Mucosa of gallbladder (tissue), 1 donor: ENCODE results near the gene TULP1. TPM values are rescaled to one million over a fixed set of nuclear protein-coding genes. Genes with fewer than 3 reads are reported as not detected.
A peak's percentile ranks its signal among the peaks of the same experiment; 100 is the strongest.
"Not testable (repeated sequence)": the region's sequence is repeated elsewhere in the genome, so short reads cannot be mapped to it uniquely, and the experiment has no call there.

Experiments
- DNase-seq: peaks from one replicate; pipeline ENCODE4 v3.0.0-alpha.2; 2020; ENCODE audit warnings: low spot score
- total RNA-seq: library from RNA; stranded (reverse); gene quantifications from one replicate; pipeline ENCODE4 v1.2.1, GENCODE V29; 2021
- donor health status: DM: no; HTN: no; CAD: no.

Gene TULP1
- total RNA-seq, 1 donor from 2014 or later, result not detected

GRCh38 chr6:35521235-35521634 lies 8.5 kb upstream of the TULP1 start:
- DNase-seq, result no peak

DNA sequence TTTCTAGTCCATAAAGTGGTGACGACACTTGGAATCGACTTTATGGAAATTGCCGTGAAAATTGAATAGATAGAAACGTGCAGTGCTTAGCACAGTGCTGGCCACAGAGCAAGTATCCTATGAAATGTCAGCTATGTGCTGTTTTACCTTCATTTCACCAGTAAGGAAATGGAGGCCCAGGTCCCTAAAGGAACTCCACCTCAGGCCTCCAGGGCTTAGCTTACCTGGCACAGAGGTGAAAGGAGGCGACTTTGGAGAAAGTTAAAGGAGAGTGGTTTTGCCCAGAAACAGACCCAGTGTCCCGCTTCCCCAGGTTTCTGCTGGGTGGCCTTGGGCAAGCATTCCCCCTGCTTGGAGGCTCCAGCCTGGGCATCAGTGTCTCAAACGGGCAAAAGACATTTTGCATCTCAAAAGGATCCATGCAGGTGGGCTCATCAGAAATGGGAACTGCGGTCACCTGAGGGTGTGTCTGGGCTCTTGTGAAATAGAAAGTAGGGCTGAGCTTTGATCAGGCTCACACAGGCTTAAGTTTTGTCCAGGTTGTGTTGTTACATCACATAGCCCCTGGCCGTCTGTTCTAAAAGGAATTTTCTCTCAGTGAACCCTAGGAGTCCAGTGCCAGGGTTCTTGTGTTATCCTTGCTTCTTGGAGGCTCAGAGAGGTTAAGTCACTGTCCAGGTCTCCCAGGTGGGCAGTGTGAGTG lies 6.8 kb upstream of the TULP1 start:
- DNase-seq, result no peak

- DNase-seq, result no peak
Measured at GRCh38 chr6:35518566-35519312, 6.0 kb upstream of the TULP1 start.

DNA sequence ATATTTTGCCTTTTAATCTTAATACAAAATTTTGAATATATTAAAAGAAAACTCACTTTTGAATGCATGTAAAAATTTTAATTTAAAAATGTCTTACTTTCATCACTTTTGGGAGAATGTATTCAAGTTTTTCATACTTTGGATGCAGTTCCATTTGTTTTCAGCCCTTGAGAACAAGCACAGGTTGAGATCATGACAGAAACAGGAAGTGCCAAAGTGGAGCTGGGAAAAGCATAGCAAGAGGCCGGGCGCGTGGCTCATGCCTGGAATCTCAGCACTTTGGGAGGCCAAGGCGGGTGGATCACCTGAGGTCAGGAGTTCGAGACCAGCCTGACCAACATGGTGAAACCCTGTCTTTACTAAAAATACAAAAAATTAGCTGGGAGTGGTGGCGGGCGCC lies 5.3 kb upstream of the TULP1 start:
- DNase-seq, result not testable (repeated sequence)

- DNase-seq, result no peak
Measured at GRCh38 chr6:35516712-35517111, 4.0 kb upstream of the TULP1 start.

GRCh38 chr6:35515939-35516338 lies 3.2 kb upstream of the TULP1 start:
- not testable (repeated sequence) for DNase-seq

DNA sequence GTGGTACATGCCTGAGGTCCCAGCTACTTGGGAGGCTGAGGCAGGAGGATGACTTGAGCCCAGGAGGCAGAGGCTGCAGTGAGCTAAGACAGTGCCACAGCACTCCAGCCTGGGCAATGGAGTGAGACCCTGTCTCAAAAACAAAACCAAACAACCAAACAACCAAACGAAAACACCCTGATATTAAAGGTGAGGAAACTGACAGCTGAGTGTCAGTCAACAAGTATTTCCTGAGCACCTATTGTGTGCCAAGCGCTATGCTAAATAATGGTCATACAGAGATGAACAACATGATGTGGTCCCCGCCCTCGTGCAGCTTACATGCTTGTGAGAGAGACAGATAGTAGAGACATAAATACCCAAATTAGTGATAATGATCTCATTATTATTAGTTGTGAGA lies 1.9 kb upstream of the TULP1 start:
- no peak for DNase-seq

DNA sequence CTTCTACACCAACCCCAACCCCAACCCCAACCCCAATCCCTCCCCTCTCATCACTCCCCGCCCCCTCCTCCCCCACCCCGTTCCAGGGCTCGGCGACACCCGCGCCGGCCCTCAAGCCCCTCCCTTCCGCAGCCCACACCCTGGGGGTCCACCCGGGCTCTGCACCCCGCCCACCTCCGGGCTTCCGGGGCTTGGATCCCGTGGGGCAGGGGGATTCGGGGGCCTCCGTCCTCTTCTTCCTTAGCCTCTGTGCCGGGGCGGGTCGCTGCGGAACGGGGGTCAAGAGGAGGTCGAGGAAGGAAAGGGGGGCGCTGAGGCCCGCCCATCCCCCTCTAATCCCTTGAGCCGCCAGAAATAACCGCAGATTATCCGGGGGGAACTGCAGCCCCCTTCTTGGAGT lies 690 bp downstream of the TULP1 start:
- DNase-seq, result no peak

GRCh38 chr6:35511562-35511941 lies 1.1 kb downstream of the TULP1 start:
- DNase-seq, result no peak

DNA sequence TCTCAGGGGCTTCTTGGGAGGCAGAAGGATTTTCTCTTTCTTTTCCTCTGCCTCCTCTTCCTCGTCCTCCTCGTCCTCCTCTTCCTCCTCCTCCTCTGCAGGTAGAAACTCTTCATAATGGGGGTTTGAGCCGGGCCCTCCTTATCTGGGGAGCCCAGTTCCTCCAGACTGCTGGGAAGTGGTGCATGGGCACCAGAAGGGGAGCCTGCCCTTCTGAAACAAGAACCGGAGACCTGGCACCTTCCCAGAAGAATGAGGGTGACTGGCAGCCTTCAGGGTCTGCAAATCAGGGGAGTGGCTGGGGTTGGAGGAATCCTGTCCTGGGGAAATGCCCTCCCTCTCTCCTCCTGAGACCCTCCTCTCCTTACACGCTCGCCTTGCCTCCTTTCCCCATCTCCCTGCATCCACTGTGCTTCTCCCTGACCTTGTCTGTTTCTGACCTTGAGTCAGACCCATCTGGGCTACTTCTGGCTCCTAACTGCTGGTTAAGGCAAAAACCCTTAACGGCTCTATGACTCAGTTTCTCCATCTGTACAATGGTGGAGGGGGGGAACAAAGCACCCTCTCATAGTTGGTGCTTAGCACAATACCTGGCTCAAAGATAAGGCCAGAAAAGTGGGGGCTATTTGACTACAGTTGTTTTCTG lies 1.7 kb downstream of the TULP1 start:
- no peak for DNase-seq

GRCh38 chr6:35508542-35508941 lies 4.2 kb downstream of the TULP1 start:
- DNase-seq, result no peak

DNA sequence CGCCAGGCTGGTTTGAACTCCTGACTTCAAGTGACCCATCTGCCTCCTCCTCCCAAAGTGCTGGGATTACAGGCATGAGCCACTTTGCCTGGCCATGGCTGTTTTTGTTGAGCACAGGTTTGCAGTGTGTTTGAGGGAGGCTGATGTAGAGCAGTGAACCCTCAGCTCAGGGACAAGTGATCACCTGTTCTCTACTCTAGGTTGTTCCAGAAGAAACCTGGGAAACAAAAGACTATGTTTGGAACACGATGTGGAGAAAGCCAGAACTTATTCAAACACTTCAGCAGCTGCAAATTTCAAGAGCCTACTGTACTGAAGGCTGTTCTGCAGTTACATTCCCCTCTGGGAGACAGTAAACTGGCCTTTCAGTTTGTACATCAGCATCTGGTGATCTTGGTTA lies 4.7 kb downstream of the TULP1 start:
- DNase-seq, result no peak

GRCh38 chr6:35507221-35507620 lies 5.5 kb downstream of the TULP1 start:
- DNase-seq, result no peak

DNA sequence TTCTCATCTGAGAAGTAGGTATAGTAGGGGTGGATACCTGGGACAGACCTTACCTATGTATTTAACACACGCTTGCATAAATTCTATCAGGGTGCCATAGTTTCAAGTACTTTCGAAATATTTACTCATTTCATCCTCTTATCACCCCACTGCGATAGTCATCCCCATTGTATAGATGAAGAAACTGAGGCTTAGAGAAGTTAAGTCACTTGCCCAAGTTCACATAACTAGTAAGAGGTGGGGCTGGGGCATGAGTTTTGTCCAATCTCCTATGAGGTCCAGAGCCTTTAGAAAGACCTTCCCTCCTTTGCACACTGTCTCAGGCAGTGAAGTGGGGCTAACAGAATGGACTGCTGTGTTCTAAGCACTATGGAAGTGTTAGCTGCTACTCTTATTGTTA lies 6.2 kb downstream of the TULP1 start:
- no peak for DNase-seq

DNA sequence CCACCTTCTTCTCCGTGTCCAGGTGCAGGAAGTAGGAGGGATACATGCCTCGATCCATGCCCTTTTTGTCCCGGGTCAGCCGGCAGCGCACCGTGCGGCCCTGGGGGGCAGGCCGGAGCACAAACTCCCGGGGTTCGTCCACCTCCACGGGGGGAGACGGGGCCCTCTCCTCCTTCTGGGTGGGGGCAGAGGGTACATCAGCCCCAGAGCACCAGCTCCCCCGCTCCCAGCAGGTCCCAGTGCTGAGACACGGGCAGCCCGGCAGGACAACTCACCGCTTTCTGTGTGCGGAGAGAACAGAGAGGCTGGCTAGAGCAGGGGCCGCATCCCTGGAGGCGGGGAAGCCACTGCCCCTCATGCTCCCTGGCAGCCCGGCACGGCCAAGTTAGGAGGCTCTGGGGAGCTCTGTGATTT lies 6.7 kb downstream of the TULP1 start:
- DNase-seq, result no peak

DNA sequence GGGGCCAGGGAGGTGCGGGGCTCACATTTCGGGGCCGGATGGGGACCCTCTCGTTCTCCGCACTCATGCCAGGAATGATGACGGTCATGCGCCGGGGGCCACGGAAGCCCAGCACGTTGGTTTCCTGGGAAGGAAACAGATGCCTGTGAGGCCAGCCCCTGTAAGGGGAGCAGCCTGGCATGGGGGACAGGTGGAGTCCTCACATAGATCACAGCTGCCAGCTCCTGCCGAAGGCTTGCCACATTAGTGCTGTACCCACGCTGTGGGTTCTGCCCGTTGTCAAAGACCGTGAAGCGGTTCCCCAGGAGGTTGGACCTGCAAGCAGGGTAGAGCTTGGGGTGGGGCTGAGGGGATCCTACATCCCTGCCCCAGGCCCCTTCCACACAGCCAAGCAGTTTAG lies 9.2 kb downstream of the TULP1 start:
- no peak for DNase-seq

DNA sequence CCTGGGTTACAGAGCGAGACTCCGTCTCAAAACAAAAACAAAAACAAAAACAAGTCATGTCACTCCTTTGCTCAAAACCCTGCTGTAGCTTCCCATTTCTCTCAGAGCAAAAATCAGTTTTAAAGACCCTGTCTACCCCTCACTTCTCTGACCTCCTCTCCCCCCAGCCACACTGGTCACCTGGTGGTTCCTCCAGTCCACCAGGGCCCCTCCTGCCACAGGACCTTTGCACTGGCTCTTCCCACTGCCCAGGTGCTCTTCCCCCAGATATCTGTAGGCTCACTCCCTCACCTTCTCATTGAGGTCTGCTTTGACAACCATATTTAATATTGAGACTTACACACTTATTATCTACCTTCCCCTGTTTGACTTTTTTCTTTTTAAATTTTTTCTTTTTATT lies 10.9 kb downstream of the TULP1 start:
- DNase-seq, result no peak

- no peak for DNase-seq
Measured at GRCh38 chr6:35500782-35501181, 11.9 kb downstream of the TULP1 start.

GRCh38 chr6:35499372-35499771 lies 13.3 kb downstream of the TULP1 start:
- DNase-seq, result no peak

- no peak for DNase-seq
Measured at GRCh38 chr6:35498422-35499067, 14.2 kb downstream of the TULP1 start.

DNA sequence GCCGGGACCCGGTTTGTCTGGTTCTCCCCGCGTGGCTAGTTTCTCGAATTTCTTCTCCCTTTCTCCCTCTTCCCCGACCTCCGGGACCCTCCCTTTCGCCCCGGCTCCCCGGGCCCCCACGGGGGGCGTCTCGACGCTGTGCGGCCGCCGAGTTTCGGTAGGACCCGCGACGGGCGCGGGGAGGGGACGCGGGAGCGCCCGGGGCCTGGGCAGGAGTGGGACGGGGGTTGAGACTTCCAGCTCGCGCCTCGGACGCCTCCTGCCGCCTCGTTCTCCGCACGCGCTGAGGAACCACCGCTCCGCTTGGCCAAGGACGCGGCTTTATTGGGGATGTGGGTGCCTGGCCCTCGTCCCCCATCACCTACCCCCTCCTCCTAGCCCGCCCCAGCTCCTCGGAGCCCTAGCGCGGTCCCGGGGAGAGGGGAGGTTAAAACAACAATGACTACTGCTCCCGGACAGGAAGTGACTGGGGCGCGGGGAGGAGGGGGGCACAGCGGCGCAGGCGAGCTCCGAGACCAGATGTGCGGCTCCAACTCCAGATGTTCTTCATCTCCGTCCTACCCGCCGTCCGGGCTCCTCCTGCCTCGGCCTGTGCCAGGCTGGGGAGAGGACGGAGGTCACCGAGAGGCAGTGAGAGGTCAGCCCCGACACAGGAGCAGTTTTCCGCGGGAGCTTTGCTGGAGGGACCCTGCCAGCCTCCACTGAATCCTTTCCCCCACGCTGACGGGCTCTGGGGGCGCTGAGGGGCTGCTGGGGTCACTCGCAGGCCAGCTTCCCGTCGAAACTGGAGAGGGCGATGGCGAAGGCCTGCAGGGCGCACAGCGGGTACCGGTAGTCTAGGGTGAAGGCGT lies 14.9 kb downstream of the TULP1 start:
- DNase-seq, result peak; percentile 55
